NCI-H2196 (cell line): ENCODE results near the gene LPIN3.
A peak's percentile ranks its signal among the peaks of the same experiment; 100 is the strongest.
"Not testable (repeated sequence)": the region's sequence is repeated elsewhere in the genome, so short reads cannot be mapped to it uniquely, and the experiment has no call there.

Experiments used
- DNase-seq: peaks from one replicate; lab custom pipeline; 2025; ENCODE audit not compliant: unreplicated experiment; lab: John Stamatoyannopoulos, UW

LPIN3 gene

GRCh38 chr20:41340327-41341055 lies at the start of gene LPIN3:
LPIN3 (plus strand) TSS chr20:41340821; CDS start chr20:41345804, 4,983 bp downstream.
- peak; percentile 92 for DNase-seq

DNA sequence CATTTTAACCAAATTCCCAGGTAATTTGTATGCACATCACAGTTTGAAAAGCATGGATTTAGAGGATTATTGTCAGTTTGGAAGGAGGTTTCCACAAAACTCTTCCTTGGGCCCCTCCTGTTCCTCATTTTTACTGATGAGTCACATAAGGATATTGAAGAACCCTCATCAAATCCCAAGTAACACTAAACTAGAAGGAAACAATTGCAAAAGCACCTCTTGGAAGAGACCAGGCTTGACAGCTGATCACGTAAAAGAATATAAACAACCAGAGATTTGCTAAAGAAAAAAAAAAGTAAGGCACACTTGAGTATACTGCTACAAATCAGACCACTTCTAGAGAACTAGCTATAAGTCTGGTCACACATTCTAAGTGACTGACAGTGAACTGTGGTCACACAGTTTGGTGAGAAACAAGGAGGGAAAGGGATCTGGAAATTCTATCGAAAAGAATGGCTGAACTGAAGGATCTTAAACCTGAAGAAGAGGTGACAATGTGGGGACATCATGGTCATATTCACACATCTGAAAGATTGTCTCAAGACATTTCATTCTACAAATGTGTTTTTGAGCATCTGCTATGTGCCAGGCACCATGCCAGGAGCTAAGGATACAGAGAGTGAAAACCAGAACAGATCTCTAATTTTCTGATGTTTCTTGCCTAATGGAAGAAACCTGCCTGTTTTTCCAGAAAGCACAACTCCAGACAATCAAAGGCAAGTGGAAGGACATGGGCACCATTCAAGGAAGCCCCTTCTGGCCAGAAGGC lies 47.2 kb upstream of the LPIN3 start:
- no peak for DNase-seq

DNA sequence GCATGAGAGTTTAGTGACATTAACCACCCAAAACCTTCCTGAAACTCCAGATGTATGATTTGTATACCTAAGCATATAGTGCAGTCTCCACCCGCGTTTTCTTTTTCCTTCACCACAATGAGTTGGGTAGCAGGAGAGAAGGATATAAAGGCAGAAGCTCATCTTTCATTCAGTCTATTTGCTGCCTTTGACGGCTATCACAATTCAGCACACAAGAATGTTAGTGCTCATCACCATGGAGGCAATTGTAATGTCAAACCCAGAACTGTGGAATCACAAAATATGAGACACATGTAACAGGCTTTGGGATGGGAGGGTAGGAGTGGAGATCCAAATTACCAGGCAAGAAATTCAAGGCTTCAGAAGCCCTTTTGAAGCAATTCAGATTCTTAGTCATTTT lies 40.7 kb upstream of the LPIN3 start:
- no peak for DNase-seq

DNA sequence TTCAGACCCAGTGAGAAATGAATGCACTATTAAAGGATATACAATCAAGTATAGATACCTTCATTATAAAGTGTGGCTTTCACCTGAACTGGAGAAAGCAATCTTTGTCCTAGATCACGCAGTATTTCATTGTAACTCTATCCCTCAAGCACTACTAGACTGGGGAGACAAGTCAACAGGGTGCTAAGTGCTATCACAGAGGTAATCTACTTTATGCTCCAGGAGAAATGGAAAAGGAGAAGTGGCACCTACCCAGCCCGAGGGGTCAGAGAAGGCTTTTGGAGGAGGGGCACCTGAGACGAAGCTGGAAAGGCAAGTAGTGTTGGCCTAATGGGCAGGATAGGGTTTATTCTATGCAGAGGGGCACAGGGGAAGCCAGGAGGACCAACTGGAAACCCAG lies 40.2 kb upstream of the LPIN3 start:
- no peak for DNase-seq

DNA sequence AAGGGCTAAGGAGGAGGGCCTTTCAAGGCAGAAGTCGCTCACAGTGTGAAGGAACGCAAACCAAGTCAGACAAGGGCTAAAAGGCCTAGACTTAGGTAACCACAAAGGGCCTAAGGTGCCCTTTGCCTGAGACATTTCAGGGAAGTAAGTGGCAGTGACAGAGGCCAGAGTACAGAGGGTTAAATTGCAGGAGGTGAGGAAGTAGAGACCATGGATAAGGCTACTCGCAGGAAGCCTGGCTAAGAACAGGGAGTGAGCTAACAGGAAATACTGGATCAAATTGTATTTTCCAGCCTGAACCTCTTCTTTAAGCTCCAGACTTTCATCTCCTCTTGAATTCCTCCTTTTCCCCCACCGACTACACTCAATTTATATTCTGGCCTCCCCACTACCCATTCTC lies 39.7 kb upstream of the LPIN3 start:
- DNase-seq: no peak

GRCh38 chr20:41304002-41304401 lies 36.6 kb upstream of the LPIN3 start:
- no peak for DNase-seq

DNA sequence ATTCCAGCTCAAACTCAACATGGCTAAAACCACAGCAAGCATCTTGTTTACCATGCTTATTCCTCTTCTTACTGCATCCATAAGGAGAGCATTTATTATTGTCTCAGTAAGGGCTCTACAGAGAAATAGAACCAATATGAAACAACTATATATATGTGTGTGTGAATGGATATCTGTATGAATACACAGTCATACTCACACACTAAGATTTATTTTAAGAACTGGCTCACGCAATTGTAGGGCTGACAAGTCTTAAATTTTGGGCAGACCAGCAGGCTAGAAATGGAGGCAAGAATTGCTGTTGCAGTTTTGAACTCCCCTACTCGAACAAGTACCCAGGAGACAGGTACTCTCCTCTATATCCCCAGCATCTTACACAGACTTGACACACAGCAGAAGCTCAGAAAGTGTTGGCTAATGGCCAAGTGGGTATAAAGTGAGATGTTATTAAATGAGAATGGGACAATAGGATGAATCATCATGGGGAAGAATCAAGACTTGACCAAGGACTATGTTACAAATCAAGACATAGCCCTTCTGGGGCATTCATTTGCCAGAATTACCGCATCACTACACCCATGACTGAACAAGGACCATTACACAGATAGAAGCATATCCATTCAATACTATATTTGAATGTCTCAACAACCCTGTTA lies 36.1 kb upstream of the LPIN3 start:
- DNase-seq: no peak

- DNase-seq: no peak
Observed at GRCh38 chr20:41306061-41306727, 34.4 kb upstream of the LPIN3 start.

- no peak for DNase-seq
Observed at GRCh38 chr20:41307021-41307420, 33.6 kb upstream of the LPIN3 start.

DNA sequence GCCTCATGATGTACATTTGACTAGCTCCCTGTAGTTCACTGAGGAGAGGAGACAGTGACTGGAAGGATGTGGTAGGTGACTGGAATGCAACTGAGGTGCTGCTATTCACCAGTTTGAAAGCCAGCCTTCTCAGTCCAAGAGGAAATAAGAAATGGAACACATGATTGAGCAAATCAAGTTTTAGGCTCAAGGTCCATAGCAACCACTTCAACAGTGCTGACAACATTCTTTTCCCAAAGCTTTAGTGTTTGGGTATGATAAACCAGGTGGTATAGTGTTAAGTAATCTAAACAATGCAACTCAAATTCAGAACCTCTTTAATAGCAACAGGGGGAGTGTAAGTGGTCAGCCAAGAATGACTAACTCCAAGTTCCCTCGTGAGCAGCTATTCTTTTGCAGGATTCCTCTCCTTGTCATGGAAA lies 32.3 kb upstream of the LPIN3 start:
- no peak for DNase-seq

DNA sequence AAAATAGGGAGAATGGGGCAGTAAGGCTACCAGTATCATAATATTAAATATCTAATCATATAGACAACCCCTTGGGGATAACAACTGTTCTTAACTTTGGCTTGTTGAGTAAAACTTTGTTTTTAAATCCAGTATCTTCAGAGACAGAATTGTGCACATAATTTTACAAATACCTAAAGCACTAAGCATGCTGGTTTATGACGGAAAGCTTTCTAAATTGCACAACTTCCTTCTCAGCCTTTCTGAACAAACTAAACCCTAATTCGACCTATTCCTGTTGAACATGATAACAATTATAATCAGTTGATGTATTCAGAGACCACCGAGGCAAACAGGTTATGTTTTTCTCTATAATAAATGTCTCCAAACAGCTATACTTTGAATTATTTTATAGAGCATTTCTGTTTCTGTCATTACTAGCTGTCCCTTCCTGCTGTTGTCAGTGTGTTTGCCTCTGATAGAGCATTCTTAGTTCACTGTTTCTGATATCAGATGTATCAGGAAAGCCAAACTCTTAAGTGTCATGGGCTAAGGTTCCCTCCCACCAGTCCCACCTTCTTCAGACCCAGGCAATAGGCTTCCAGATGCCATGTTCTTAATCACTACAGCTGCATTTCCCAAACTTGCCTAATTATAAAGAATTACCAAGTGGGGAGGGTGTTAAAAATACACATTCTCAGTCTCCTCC lies 31.8 kb upstream of the LPIN3 start:
- DNase-seq: no peak

GRCh38 chr20:41309817-41310216 lies 30.8 kb upstream of the LPIN3 start:
- DNase-seq: no peak

DNA sequence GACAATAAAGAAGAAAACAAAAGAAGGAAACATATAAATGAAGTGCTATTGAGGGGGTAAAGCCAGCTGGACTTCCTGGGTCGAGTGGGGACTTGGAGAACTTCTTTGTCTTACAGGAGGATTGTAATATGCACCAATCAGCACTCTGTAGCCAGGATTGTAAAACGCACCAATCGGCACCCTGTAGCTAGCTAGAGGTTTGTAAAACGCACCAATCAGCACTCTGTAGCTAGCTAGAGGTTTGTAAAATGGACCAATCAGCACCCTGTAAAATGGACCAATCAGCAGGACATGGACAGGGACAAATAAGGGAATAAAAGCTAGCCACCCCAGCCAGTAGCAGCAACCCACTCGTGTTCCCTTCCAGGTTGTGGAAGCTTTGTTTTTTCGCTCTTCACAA lies 28.6 kb upstream of the LPIN3 start:
- not testable (repeated sequence) for DNase-seq

DNA sequence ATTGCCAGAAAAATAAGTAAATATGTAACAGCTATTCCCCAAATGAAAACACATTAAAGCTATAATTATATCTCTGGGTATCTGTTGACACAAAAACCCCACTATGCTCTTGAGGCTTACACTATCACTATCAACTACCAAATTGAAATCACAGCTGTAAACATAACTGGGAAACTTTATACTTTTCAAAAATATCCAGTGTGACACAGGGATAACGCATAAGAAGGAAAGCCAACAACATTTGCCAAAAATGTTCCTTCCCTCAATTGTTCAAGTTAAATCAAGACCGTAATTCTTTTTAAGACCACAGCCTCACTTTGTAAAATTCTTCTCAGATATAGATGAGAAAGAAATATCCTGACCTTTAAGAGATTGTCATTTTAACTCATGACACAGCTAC lies 26.2 kb upstream of the LPIN3 start:
- DNase-seq: no peak

GRCh38 chr20:41316051-41316450 lies 24.6 kb upstream of the LPIN3 start:
- DNase-seq: no peak

DNA sequence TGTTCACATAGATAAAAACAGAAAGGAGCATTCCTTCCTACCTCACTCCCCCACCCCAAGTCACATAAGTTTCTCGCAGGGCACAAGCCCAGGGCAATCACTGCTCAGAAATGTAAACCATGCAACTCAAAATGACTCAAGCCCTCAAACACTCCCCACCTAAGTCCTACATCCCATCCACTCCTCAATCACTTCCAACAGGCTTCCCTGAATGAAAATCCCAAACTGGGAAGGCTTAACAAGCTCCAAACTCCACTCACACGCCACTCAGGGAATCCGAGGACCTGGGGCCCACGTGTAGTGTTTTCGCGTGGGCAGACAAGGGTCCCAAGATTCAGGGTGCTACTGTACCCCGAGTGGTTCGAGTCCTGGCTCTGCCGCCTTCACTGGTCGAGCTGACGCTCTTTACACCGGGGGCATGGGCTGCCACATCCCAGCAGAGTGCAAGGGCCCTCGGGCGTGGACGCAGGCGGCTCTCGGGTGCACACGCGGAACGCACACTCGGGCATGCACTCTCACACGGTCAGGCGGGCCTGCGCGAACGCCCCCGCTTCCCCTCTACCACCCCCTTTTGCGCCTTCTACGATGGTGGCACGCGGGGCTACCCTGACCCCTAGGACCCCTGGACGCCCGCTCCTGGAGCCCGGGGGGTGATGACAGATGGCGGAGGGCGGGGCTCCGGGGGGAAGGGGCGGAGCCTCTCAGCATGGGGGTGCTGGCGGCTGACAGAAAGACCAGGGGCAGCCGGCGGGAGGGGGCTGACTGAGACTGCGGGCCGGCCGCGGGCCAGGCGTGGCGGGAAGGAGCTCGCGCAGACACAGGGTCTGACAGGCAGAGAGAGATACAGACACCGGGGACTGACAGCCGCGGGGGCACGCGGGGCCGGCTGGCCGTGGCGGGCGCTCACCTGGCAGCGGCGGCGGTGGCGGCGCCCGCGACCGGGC lies 23.7 kb upstream of the LPIN3 start:
- peak; percentile 35 for DNase-seq

- DNase-seq: peak; percentile 98
Observed at GRCh38 chr20:41317546-41318270, 22.9 kb upstream of the LPIN3 start, which contains the start of gene ZHX3. ZHX3 (minus strand) TSS chr20:41317731; CDS start chr20:41204916, 112,815 bp downstream.

- DNase-seq: no peak
Observed at GRCh38 chr20:41318271-41318649, 22.4 kb upstream of the LPIN3 start.

- no peak for DNase-seq
Observed at GRCh38 chr20:41320441-41320840, 20.2 kb upstream of the LPIN3 start.
